BE2C (cell line): ENCODE measurements around the gene EMC9.

ENCODE experiments used
- DNase-seq: peaks from one replicate; pipeline ENCODE4 v3.0.0-alpha.2; 2020
- H3K27me3 ChIP-seq: fragments of 250-450 bp; sonication (Bioruptor Pico); 2 replicates; pipeline ENCODE4 v1.5.1; 2020; ENCODE audit warnings: mild to moderate bottlenecking
- H3K36me3 ChIP-seq: fragments of 250-450 bp; sonication (Bioruptor Pico); 2 replicates; pipeline ENCODE4 v1.5.1; 2020; ENCODE audit warnings: mild to moderate bottlenecking
- H3K4me1 ChIP-seq: fragments of 250-450 bp; sonication (Bioruptor Pico); 2 replicates; pipeline ENCODE4 v1.5.1; 2020
- H3K4me3 ChIP-seq: 2 replicates; pipeline ENCODE4 v1.5.1; 2011; ENCODE audit warnings: low read depth, low read length
- H3K9me3 ChIP-seq: fragments of 250-450 bp; sonication (Bioruptor Pico); 2 replicates; pipeline ENCODE4 v1.5.1; 2020
- CTCF ChIP-seq: IDR thresholded peaks from 2 replicates; pipeline ENCODE4 v1.5.1; 2012; ENCODE audit warnings: mild to moderate bottlenecking, low read depth, low read length

The EMC9 gene

GRCh38 chr14:24167469-24168114, 26.2 kb upstream of the EMC9 start:
- no peak overlapping the region for H3K4me3 ChIP-seq
- no peak for DNase-seq
- H3K27me3 ChIP-seq, result no peaks in the 10 kb centered on the region
- no peaks in the 10 kb centered on the region for H3K4me1 ChIP-seq
- H3K9me3 ChIP-seq, result no peaks in the 10 kb centered on the region
- no peaks in the 10 kb centered on the region for H3K36me3 ChIP-seq
- TF ChIP-seq CTCF, result no peak

GRCh38 chr14:24165785-24166184, 24.4 kb upstream of the EMC9 start:
- H3K4me1 ChIP-seq, result peaks cover 6% of the 10 kb centered on the region

GRCh38 chr14:24164518-24164991, 23.2 kb upstream of the EMC9 start:
- Histone ChIP-seq H3K9me3 (no peaks in the 10 kb centered on the region), H3K27me3 (no peaks in the 10 kb centered on the region), H3K4me3 (no peak overlapping the region), H3K4me1 (peaks cover 8% of the 10 kb centered on the region), H3K36me3 (0 out of 2 replicates have a peak, but pooled peaks cover 2% of the 10 kb centered on the region)
- TF ChIP-seq CTCF, result no peak
- no peak for DNase-seq

More at GRCh38 chr14:24165785-24166184, 24.4 kb upstream of the EMC9 start:
- no peak for TF ChIP-seq CTCF
- Histone ChIP-seq H3K4me3 (no peak overlapping the region), H3K36me3 (no peaks in the 10 kb centered on the region), H3K27me3 (no peaks in the 10 kb centered on the region), H3K9me3 (no peaks in the 10 kb centered on the region)
- DNase-seq, result no peak

GRCh38 chr14:24162093-24162492, 20.7 kb upstream of the EMC9 start:
- Histone ChIP-seq H3K9me3 (no peaks in the 10 kb centered on the region), H3K36me3 (peaks cover 12% of the 10 kb centered on the region), H3K4me3 (no peak overlapping the region), H3K27me3 (no peaks in the 10 kb centered on the region), H3K4me1 (peaks cover 8% of the 10 kb centered on the region)
- DNase-seq, result no peak
- TF ChIP-seq CTCF, result no peak

GRCh38 chr14:24160850-24161804, 19.7 kb upstream of the EMC9 start, which contains the start of gene IRF9:
IRF9 (plus strand) TSS chr14:24161265; CDS start chr14:24162145, 880 bp downstream.
- TF ChIP-seq CTCF, result peak; percentile 92
- Histone ChIP-seq H3K27me3 (no peaks in the 10 kb centered on the region), H3K36me3 (peaks cover 21% of the 10 kb centered on the region), H3K4me3 (peak within 1 kb of the TSS; percentile 65), H3K9me3 (no peaks in the 10 kb centered on the region), H3K4me1 (peaks cover 8% of the 10 kb centered on the region)
- peak; percentile 96 for DNase-seq
